PC-9 (cell line): ENCODE measurements around the gene PRKD3.

Source experiments
- CTCF ChIP-seq: fragments of 200-600 bp; sonication (generic); conservative IDR thresholded peaks from 2 replicates; pipeline ENCODE4 v1.6.1; 2017; ENCODE audit warnings: mixed run types, antibody characterized with exemption, mild to moderate bottlenecking, moderate library complexity
- EZH2 ChIP-seq: fragments of 200-600 bp; sonication (generic); IDR thresholded peaks from 2 replicates; pipeline ENCODE4 v1.8.0; 2017; ENCODE audit warnings: antibody characterized with exemption, low read depth

- no peak for TF ChIP-seq CTCF
- TF ChIP-seq EZH2 = no peak
These were observed 13.1 kb upstream of the PRKD3 start for GRCh38 chr2:37337620-37338280.
